Adrenal gland (tissue), 12 donors: ENCODE measurements around the gene RBPMS2. TPM values are rescaled to one million over a fixed set of nuclear protein-coding genes. Genes with fewer than 3 reads are reported as not detected.

Experiments used
- DNase-seq, 7 donors: peaks; one replicate each; pipeline ENCODE4 v3.0.0-alpha.2; 2019 to 2020
- H3K27ac ChIP-seq, 5 donors: fragments of 200-600 bp; sonication (generic) in 4 of 5; 1 replicate in 3 of 5; 2 replicates in 2 of 5; pipeline versions ENCODE4 v1.5.1 to v1.8.0; 2016 to 2020; ENCODE audit warnings: mild to moderate bottlenecking in 1 of 5
- H3K27me3 ChIP-seq: fragments of 200-600 bp; 2 replicates; pipeline ENCODE4 v1.8.0; 2021
- H3K36me3 ChIP-seq, 2 donors: fragments of 200-600 bp; replicated peaks in 1 of 2; 1 replicate in 1 of 2; 2 replicates in 1 of 2; pipeline versions ENCODE4 v1.5.1 to v1.8.0; 2018 to 2022
- H3K4me1 ChIP-seq, 2 donors: fragments of 200-600 bp; replicated peaks in 1 of 2; 1 replicate in 1 of 2; 2 replicates in 1 of 2; pipeline versions ENCODE4 v1.5.1 to v1.8.0; 2018 to 2021
- H3K4me3 ChIP-seq, 4 donors: fragments of 200-600 bp; sonication (generic) in 3 of 4; one replicate each; pipeline ENCODE4 v1.5.1; 2016 to 2018
- H3K9me3 ChIP-seq, 3 donors: fragments of 200-600 bp; sonication (generic) in 1 of 3; replicated peaks in 1 of 3; 1 replicate in 2 of 3; 2 replicates in 1 of 3; pipeline versions ENCODE4 v1.5.1 to v1.8.0; 2016 to 2021
- POLR2A ChIP-seq, 2 donors: fragments of 450-650 bp; IDR thresholded peaks; one replicate each; pipeline ENCODE4 v1.6.1; 2017; ENCODE audit warnings: antibody characterized with exemption in 2 of 2, mild to moderate bottlenecking in 2 of 2, moderate library complexity in 1 of 2
- WGBS, 4 donors: extraction: QIAGEN DNeasy Blood & Tissue Kit in 2 of 4; methylation state at CpG; one replicate each; pipeline versions ENCODE4 v1.1.5 to v1.1.7; 2013 to 2017; 5-methylcytosine and 5-hydroxymethylcytosine counted together
- intact Hi-C, 2 donors: fragments of 100-400 bp; cut with DNase I; formaldehyde crosslinking; loops; one replicate each; pipeline versions ENCODE4 v1.14.1 to v1.15.0; 2022 to 2023
- microRNA counts, 2 donors: library from miRNA; unstranded; fragments of <30 nt; microRNA quantifications; one replicate each; lab custom pipeline; 2016
- microRNA-seq, 3 donors: library from miRNA; unstranded; fragments of <30 nt; microRNA quantifications; one replicate each; pipeline ENCODE4, GENCODE V29; 2017 to 2020
- polyA plus RNA-seq, 3 donors: library from polyadenylated mRNA; stranded (reverse); fragments of 200-250 nt in 2 of 3; fragments of 350-450 nt in 1 of 3; fragmentation: Illumina TruSeq in 1 of 3; extraction: RNeasy Lipid Tissue Mini Kit (QIAGEN cat#74804) in 1 of 3; gene quantifications; one replicate each; pipeline ENCODE4 v1.2.3, GENCODE V29; 2013 to 2014
- small RNA-seq, 2 donors: library from RNA; depleted of rRNA; stranded (forward); fragments of <200 nt; gene quantifications; one replicate each; pipeline ENCODE3, GENCODE V24; 2016
- total RNA-seq, 9 donors: library from RNA; depleted of rRNA in 4 of 9; stranded (reverse); fragments of >200 nt in 4 of 9; fragments of 120-200 nt in 1 of 9; fragmentation: NEBNext Ultra II Directional in 1 of 9; extraction: Animal tissue kit (Norgen Biotek cat#: 25700) in 1 of 9; gene quantifications; one replicate each; pipeline versions ENCODE4 v1.1.0 to v1.2.4, GENCODE V29; 2013 to 2023
- TF ChIP-seq, protein P1 (sequence below), 6 experiments: fragments of 450-650 bp in 4 of 6; fragments of 200-600 bp in 2 of 6; sonication (generic) in 1 of 6; IDR thresholded peaks; 1 replicate in 5 of 6; 2 replicates in 1 of 6; pipeline versions ENCODE4 v1.5.1 to v1.8.0; 2016 to 2021; ENCODE audit warnings: antibody characterized with exemption in 6 of 6, mild to moderate bottlenecking in 2 of 6, moderate library complexity in 1 of 6
- donor health status: healthy with polysubstance abuse.
- donor health status: Bipolar disorder and iron deficiency.
- donor health status: DM: yes; HTN: yes; CAD: no.
- donor health status: DM: no; HTN: no; CAD: no.
- donor health status: DM: no; HTN: no; CAD: no.
- donor health status: DM: yes; HTN: yes; CAD: no.

Gene RBPMS2
- total and polyA plus RNA-seq, 12 donors: 0.39 to 6.3 (median 4.0) TPM; not detected in 1

DNA sequence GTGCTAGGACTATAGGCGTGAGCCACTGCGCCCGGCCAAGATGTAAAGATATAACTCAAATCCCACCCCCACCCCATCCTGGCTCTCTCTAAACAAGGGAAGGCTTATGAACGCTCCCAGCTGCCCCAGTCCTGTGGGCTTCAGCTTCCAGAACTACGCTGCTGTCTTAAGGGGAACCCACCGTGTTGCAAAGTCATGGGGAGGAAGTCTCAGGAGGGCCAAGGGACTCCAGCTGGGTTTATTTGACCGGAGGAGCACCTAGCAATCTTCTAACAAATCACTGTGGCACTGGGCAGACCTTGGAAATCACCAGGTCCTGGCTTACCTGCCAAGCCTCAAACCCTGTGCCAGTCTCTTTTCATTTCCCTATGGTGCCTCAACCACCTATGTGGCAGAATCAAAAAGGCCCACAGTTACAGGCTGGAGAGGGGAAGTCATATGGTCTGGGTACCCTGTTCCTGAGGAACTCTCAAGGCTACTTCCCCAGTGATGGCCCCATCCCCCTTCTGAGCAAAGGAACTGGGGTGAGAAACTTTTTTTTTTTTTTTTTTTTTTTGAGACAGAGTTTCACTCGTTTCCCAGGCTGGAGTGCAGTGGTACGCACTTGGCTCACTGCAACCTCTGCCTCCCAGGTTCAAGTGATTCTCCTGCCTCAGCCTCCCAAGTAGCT lies 83.4 kb downstream of the RBPMS2 start:
- no peaks in the 10 kb centered on the region for H3K27me3 ChIP-seq

DNA sequence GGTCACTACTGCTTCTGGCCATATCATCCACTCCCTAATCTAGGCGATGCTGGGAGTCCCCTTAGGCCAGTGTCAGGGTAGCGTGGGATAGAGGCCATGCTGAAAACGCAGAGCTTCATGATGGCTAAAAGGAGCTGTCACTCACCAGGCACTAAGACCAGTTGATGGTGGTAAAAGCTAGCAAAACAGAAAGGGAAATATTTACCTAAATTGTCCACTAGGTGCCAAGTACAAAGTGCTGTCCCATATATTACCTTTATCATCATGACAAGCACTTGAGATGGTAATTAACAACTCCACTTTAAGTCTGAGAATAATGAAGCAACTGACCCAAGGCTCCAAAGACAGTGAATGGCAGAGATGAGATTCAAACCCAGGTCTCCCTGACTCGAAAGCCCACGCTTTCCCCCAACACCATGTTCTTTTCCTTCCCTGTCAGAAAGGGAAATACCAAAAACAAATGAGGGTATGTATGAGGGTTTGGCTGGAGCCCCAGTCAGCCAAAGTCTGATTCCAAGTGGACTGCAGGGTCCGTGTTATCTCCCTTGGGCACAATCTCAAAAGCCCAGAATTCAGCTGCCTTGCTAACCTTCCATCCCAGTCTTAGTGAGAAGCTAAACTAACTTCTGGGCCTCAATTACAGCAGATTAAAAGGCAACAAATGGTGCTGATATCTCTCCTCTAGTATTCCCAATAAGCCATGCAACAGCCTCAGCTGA lies 84.7 kb downstream of the RBPMS2 start:
- DNase-seq: no peak
- H3K27me3 ChIP-seq: no peaks in the 10 kb centered on the region
- H3K36me3 ChIP-seq: peaks cover 0 to 39% of the 10 kb centered on the region in 2 donors
- TF ChIP-seq, protein P1, sequence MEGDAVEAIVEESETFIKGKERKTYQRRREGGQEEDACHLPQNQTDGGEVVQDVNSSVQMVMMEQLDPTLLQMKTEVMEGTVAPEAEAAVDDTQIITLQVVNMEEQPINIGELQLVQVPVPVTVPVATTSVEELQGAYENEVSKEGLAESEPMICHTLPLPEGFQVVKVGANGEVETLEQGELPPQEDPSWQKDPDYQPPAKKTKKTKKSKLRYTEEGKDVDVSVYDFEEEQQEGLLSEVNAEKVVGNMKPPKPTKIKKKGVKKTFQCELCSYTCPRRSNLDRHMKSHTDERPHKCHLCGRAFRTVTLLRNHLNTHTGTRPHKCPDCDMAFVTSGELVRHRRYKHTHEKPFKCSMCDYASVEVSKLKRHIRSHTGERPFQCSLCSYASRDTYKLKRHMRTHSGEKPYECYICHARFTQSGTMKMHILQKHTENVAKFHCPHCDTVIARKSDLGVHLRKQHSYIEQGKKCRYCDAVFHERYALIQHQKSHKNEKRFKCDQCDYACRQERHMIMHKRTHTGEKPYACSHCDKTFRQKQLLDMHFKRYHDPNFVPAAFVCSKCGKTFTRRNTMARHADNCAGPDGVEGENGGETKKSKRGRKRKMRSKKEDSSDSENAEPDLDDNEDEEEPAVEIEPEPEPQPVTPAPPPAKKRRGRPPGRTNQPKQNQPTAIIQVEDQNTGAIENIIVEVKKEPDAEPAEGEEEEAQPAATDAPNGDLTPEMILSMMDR (IDR thresholded peaks at IDR 0.05): peak in 1 of 6 experiments; percentile 7
- no peak for TF ChIP-seq POLR2A (IDR thresholded peaks at IDR 0.05)
- H3K27ac ChIP-seq: peak overlapping the region in 3 of 5 donors; percentile 26 to 66 (median 52)
- no peak overlapping the region for H3K4me3 ChIP-seq
- H3K4me1 ChIP-seq: peaks cover 37 to 76% of the 10 kb centered on the region in 2 donors
- no peaks in the 10 kb centered on the region for H3K9me3 ChIP-seq
- WGBS, 4 donors: 56 to 72% (median 68%) methylated on average over 6 of the region's 6 CpGs
- intact Hi-C loops: no loop called here

More for the DNA sequence above, 83.4 kb downstream of the RBPMS2 start:
- Histone ChIP-seq H3K36me3 (peaks cover 0 to 39% of the 10 kb centered on the region in 2 donors), H3K9me3 (no peaks in the 10 kb centered on the region), H3K27ac (peak overlapping the region in 3 of 5 donors; percentile 52 to 69 (median 57)), H3K4me1 (peaks cover 37 to 87% of the 10 kb centered on the region in 2 donors), H3K4me3 (no peak overlapping the region)
- TF ChIP-seq, protein P1 (IDR thresholded peaks at IDR 0.05): no peak
- peak in 4 of 7 donors; percentile 29 to 52 (median 41) for DNase-seq
- 68 to 72% (median 70%) methylated on average over 5 to 9 of the region's 9 CpGs for WGBS, 4 donors
- intact Hi-C loops: no loop called here

DNA sequence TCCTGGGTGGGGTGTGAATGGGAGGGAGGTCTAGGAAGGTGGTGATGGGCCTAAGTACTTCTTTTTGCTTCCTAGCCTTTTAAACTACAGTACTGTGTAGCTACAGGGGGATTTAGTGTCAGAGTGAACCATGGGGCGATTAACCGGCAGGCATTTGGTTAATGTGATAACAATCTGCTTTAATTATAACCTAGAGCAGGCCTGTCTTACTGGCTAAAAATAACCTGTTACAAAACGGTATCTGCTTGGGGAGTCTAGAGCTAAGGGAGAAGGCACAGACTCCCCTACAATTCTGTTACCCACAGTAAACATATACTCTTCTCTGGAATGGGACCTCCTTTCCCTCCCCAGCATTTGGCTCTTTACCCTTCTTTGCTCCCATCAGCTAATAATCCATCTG lies 85.4 kb downstream of the RBPMS2 start:
- peaks cover 0 to 46% of the 10 kb centered on the region in 2 donors for H3K36me3 ChIP-seq
- WGBS, 4 donors: 38 to 47% (median 45%) methylated on average over 3 of the region's 3 CpGs
- H3K27ac ChIP-seq: peak overlapping the region in 2 of 5 donors; percentile 52 to 66
- no peaks in the 10 kb centered on the region for H3K27me3 ChIP-seq
- intact Hi-C loops: no loop called here
- H3K9me3 ChIP-seq: no peaks in the 10 kb centered on the region
- H3K4me1 ChIP-seq: peaks cover 37 to 68% of the 10 kb centered on the region in 2 donors
- DNase-seq: no peak
- no peak overlapping the region for H3K4me3 ChIP-seq
- TF ChIP-seq, protein P1 (IDR thresholded peaks at IDR 0.05): no peak
- TF ChIP-seq POLR2A (IDR thresholded peaks at IDR 0.05): no peak

MicroRNA genes within 50 kb of the gene (microRNA counts, 767-probe panel; counts per million panel counts)
- microRNA hsa-miR-1272 (lab: Ali Mortazavi, UCI): 0 counts per million in 2 donors

Small RNA genes within 50 kb of the gene (microRNA-seq; reads per million reads assigned to microRNA genes)
- 0 reads per million in 3 donors for gene MIR1272

Small RNA genes within 50 kb of the gene (small RNA-seq; reads per million reads assigned to genes)
- gene AC100830.2: 0 reads per million in 2 donors
- 0 reads per million in 2 donors for gene MIR1272

Other genes starting within 250 kb of the RBPMS2 start
- 1 to 10 TPM in 6 of 9 donors, under 1 TPM in 3; 0.26 to 4.0 (median 1.8) TPM for gene PIF1, start 50.1 kb upstream of the RBPMS2 start, total RNA-seq
- gene PIF1, start 50.1 kb upstream of the RBPMS2 start, polyA plus RNA-seq: 1 to 10 TPM in 2 of 3 donors, under 1 TPM in 1; 0.33 to 6.0 (median 3.0) TPM
- 10 to 100 TPM; 11.7 to 62.9 (median 49.5) TPM for gene PLEKHO2, start 66.3 kb upstream of the RBPMS2 start, total RNA-seq
- gene PLEKHO2, start 66.3 kb upstream of the RBPMS2 start, polyA plus RNA-seq: 10 to 100 TPM; 20.4 to 49.3 (median 33.7) TPM
- 10 to 100 TPM in 8 of 9 donors, 1 to 10 TPM in 1; 7.0 to 41.7 (median 31.2) TPM for gene ANKDD1A, start 136.3 kb upstream of the RBPMS2 start, total RNA-seq
- gene ANKDD1A, start 136.3 kb upstream of the RBPMS2 start, polyA plus RNA-seq: 10 to 100 TPM; 13.0 to 29.7 (median 23.0) TPM
- gene SPG21, start 214.3 kb upstream of the RBPMS2 start, total RNA-seq: 100 to 1,000 TPM in 3 of 9 donors, 10 to 100 TPM in 6; 67.7 to 121 (median 93.4) TPM
- 10 to 100 TPM; 51.1 to 89.5 (median 58.4) TPM for gene SPG21, start 214.3 kb upstream of the RBPMS2 start, polyA plus RNA-seq